GM18499 (cell line): ENCODE data around the gene EXOSC7.
"Not testable (repeated sequence)": the region's sequence is repeated elsewhere in the genome, so short reads cannot be mapped to it uniquely, and the experiment has no call there.

Experiments
- ATAC-seq: cut with Tn5 transposase; IDR thresholded peaks from one replicate; pipeline ENCODE4 v1.9.1; 2021; ENCODE audit warnings: moderate number of reproducible peaks; ENCODE audit not compliant: insufficient read depth, unreplicated experiment

Gene EXOSC7

GRCh38 chr3:45049807-45050206 lies 73.8 kb downstream of the EXOSC7 start:
- no peak for ATAC-seq

- no peak for ATAC-seq
Measured at GRCh38 chr3:45051685-45052084, 75.6 kb downstream of the EXOSC7 start.

- ATAC-seq, result not testable (repeated sequence)
Measured at GRCh38 chr3:45053805-45054195, 77.8 kb downstream of the EXOSC7 start.

DNA sequence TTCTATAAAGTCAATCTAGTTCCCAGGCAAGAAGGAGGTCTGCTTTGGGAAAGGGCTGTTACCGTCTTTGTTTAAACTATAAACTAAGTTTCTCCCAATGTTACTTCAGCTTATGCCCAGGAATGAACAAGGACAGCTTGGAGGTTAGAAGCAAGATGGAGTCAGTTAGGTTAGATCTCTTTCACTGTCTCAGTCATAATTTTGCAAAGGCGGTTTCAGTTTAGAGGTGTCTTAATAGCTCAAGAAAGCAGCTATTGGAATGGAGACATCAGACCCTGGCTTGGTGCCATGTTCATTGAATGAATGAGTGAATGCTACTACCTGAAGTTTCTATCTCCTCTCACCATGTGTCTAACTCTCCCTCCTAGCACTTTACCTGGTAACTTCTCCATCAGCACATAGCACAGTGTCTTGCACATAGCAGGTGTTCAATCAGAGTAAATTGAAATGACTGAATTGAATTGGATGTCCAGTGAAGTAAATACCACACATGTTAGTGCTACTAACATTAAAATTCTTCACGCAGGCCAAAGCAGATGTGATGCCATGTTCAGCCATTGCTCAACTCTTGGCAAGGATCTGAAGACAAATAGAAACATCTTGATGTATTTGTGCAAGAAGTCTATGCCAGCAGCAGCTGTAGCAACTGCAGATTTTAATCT lies 78.3 kb downstream of the EXOSC7 start:
- ATAC-seq, result no peak

- ATAC-seq, result no peak
Measured at GRCh38 chr3:45055032-45055410, 79.0 kb downstream of the EXOSC7 start.

DNA sequence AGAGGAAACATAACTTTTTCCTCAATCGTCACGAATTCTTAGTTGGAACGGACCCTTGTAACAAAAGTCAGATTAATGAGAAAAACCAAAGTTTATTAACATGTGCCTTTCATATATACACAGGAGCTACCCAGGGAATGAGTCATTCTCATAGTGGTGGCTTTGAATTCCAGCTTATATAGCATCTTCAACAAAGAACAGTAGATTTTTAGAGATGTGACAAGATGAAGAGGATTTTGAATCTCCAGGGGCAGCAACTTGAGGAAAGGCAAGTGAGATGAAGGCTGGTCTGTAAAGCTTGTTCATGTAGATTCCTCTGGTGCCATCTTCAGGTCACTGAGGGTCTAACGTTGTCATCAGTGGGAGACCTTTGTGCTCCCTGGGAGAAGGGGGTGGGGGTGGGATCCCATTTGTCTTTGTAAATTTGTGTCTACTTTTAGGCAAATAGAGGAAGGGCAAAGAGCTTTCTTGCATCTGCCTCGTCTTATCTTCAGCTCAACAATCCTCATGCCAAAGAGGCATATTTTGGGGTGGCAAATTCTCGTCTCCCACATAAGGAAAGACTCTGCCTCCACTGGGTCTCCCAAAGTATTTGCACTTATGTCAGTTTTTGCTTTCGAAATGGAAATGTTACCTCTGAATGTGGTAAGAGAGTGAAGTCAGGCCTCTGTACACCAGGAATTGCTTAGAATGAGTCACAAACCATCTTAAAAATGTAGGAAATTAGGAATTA lies 79.5 kb downstream of the EXOSC7 start:
- no peak for ATAC-seq

GRCh38 chr3:45056608-45057301 lies 80.7 kb downstream of the EXOSC7 start:
- no peak for ATAC-seq

DNA sequence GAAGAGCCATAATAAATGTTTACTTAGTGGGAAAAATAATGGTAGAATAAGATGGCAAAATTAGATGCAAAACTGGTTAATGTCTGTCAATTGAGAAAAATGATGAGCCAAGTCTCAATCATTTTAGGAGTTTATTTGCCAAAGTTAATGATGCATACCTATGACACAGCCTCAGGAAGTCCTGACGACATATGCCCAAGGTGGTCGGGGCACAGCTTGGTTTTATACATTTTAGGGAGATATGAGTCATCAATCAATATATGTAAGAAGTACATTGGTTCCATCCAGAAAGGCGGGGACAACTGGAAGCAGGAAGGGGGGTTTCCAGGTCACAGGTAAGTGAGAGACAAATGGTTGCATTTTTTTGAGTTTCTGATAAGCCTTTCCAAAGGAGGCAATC lies 81.5 kb downstream of the EXOSC7 start:
- no peak for ATAC-seq

DNA sequence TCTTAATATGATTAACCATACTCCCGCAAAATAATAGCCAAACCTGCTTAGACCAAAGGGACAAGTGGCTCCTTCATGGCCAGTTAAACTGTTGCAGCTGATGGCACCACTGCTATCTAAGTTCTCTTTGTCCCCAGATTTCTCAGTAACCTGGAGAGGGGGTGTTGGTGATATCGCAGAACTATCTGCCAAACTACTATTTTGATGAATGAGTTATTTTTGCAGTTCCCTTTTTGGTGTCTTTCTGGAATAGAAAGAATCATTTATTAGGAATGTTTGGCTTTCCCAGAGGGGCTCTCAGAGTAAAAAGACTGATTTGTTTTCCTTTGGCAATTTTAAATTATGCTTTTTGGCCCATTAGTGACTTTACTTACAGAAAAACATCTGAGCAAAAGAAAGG lies 83.1 kb downstream of the EXOSC7 start:
- no peak for ATAC-seq

- no peak for ATAC-seq
Measured at GRCh38 chr3:45060165-45060892, 84.3 kb downstream of the EXOSC7 start.
